GM19463 (cell line): ENCODE measurements around the gene NISCH.

Experiments used
- ATAC-seq: cut with Tn5 transposase; IDR thresholded peaks from one replicate; pipeline ENCODE4 v1.9.1; 2021; ENCODE audit warnings: mild to moderate bottlenecking, moderate library complexity; ENCODE audit not compliant: unreplicated experiment

Gene NISCH

DNA sequence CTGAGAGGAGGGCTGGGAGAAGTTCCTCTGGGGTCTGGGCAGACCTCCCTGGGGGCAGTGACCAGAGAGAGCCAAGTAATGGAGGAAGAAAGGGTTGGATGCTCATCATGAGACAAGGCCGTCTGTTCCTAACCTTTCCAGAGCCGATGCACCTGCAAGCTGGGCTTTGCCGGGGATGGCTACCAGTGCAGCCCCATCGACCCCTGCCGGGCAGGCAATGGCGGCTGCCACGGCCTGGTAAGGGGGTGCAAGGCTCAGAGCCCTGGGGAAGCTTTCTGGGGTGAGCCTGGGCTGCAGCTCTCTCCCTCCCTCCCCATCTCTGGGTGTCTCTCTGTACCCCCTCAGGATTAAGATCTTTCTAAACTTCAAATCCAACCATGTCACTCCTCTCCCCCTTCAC, 56.1 kb downstream of the NISCH start:
- ATAC-seq, result no peak

GRCh38 chr3:52512105-52512504, 56.7 kb downstream of the NISCH start:
- no peak for ATAC-seq

GRCh38 chr3:52512727-52513126, 57.3 kb downstream of the NISCH start:
- no peak for ATAC-seq

GRCh38 chr3:52513281-52513680, 57.9 kb downstream of the NISCH start:
- no peak for ATAC-seq

DNA sequence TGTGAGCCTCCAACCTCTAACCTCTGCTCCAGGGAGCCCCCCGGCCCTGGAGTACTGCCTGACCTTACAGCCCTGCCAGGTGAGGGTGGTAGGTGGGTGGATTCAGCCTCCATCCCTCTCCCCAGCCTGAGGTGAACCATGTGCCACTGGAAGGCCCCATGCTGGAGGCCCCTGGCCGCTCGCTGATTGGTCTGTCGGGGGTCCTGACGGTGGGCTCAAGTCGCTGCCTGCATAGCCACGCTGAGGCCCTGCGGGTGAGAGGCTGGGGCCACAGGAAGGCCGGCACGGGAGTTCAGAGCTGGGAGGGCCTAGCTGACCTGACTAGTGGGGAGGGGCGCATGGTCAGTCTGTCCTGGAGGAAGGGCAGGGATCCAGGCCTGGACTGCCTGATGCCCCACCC, 59.2 kb downstream of the NISCH start:
- ATAC-seq, result no peak

- no peak for ATAC-seq
Observed at GRCh38 chr3:52515192-52515591, 59.8 kb downstream of the NISCH start.

DNA sequence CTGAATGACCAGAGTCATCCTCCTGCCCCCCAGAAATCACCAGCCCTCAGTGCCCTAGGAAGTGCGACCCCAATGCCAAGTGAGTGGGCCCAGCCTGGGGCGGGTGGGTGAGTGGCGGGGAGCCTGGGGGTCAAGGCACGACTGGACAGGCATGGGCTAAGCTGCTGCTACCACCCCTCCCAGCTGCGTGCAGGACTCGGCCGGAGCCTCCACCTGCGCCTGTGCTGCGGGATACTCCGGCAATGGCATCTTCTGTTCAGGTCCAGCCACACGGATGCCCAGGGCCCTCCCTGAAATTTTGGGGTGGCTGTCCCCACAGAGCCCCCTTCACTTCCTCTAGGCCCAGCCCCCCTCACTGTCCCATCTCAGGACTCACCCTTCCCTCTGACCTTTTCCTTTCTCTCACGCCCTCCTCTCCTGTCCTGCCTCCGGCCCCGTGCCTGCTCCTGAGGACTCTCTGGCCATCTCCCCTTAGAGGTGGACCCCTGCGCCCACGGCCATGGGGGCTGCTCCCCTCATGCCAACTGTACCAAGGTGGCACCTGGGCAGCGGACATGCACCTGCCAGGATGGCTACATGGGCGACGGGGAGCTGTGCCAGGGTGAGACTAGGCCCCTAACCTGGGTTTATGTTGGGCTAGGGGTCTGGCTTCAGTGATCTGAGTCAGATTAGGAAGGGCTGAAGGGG, 61.2 kb downstream of the NISCH start:
- ATAC-seq, result no peak

- no peak for ATAC-seq
Observed at GRCh38 chr3:52517796-52518722, 62.7 kb downstream of the NISCH start.

DNA sequence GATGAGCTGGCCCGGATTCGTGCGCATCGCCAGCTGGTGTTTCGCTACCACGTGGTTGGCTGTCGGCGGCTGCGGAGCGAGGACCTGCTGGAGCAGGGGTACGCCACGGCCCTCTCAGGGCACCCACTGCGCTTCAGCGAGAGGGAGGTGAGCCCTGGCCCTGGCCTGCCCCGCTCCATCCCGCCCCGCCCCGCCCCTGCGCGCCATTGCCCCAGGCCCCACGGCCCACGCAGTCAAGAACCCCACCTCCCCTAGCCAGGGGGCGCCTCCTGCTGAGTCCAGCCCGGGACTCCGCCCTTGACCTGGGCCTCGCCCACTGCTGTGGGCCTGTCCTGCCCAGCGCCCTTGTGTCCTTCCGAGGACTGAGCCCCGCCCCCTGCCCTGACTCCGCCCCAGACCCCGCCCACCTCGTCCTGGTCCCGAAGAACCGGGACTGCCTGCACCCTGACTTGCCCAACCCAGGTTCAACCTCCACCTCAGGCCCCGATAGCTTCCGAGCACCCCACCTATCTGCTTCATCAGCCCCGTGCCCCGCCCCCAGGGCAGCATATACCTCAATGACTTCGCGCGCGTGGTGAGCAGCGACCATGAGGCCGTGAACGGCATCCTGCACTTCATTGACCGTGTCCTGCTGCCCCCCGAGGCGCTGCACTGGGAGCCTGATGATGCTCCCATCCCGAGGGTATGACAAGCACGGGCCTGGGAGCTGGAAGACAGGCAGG, 63.5 kb downstream of the NISCH start:
- no peak for ATAC-seq

DNA sequence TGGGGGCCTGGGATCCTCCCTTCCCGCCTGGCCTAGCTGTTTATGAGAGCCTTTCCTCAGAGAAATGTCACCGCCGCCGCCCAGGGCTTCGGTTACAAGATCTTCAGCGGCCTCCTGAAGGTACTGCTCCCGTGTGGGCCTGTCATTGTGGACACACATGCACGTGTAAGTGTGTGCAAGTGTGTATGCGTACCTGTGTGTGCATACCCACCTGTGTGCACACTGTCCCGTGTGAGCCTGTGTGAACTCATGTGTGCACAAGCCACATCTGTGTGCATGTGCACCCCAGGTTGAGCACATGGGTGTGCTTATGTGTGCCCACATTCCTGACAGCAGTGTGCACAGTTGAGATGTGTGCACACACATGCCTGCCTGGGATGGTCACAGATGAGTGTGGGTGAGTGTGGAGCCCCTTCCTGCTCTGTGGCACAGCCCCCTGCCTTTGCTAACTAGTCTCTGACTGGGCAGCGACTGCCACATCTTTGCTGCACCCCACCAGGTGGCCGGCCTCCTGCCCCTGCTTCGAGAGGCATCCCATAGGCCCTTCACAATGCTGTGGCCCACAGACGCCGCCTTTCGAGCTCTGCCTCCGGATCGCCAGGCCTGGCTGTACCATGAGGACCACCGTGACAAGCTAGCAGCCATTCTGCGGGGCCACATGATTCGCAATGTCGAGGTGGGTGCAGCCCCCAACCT, 64.2 kb downstream of the NISCH start:
- no peak for ATAC-seq

DNA sequence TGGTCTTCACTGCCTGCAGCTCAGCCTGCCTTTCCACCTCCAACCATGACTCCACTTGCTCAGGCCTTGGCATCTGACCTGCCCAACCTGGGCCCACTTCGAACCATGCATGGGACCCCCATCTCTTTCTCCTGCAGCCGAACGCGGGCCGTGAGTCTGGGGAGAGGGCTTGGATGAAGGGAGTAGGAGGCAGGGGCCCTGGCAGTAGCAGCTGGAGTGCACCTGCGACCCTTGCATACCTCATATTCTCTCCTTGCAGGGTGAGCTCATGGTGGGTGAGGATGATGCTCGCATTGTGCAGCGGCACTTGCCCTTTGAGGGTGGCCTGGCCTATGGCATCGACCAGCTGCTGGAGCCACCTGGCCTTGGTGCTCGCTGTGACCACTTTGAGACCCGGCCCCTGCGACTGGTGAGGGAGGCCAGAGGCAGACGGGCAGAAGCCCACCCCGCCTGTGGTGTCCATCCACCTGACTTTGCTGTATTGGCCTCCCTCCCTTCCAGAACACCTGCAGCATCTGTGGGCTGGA, 64.8 kb downstream of the NISCH start:
- ATAC-seq, result no peak

GRCh38 chr3:52520716-52521487, 65.5 kb downstream of the NISCH start:
- ATAC-seq, result no peak

GRCh38 chr3:52521488-52521824, 66.1 kb downstream of the NISCH start:
- no peak for ATAC-seq

DNA sequence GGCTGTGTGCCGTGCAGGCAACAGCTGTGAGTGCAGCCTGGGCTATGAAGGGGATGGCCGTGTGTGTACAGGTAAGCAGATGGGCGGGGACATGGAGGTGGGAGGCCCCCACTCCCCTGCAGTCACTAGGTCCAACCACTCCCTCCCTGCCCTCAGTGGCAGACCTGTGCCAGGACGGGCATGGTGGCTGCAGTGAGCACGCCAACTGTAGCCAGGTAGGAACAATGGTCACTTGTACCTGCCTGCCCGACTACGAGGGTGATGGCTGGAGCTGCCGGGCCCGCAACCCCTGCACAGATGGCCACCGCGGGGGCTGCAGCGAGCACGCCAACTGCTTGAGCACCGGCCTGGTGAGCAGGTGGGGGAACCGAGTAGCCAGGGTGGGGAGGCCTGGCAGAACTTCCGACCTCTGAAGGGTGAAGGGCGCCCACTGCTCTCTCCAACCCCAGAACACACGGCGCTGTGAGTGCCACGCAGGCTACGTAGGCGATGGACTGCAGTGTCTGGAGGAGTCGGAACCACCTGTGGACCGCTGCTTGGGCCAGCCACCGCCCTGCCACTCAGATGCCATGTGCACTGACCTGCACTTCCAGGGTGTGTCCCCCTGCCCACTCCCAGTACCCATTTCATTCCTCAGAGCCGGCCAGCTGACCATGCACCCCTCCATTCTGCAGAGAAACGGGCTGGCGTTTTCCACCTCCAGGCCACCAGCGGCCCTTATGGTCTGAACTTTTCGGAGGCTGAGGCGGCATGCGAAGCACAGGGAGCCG, 66.7 kb downstream of the NISCH start:
- ATAC-seq, result no peak

DNA sequence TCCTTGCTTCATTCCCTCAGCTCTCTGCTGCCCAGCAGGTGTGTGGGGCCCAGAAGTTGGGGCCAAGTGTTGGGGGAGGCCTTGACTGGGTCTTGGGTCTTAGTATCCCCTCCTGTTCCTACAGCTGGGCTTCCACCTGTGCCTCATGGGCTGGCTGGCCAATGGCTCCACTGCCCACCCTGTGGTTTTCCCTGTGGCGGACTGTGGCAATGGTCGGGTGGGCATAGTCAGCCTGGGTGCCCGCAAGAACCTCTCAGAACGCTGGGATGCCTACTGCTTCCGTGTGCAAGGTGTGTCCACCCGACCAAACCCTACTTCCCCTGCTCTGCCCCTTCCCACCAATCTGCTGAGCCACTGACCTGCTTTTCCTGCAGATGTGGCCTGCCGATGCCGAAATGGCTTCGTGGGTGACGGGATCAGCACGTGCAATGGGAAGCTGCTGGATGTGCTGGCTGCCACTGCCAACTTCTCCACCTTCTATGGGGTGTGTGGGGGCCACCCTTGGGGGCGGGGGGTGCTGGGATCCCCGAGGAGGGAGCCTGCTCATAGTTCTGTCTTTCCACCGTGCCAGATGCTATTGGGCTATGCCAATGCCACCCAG, 67.3 kb downstream of the NISCH start:
- ATAC-seq, result no peak

- no peak for ATAC-seq
Observed at GRCh38 chr3:52523386-52524257, 68.2 kb downstream of the NISCH start.

- no peak for ATAC-seq
Observed at GRCh38 chr3:52524258-52524751, 68.9 kb downstream of the NISCH start.
